HepG2 (cell line): Measurements from ENCODE around the gene PPP1R15B.

Experiments used
- ATF7 ChIP-seq, 2 experiments: fragments of 450-650 bp in 1 of 2; sonication (generic) in 1 of 2; formaldehyde crosslinking in 1 of 2; IDR thresholded peaks; 2 replicates each; pipeline versions ENCODE4 v1.4.0 to v1.6.1; 2016 to 2020; ENCODE audit warnings: antibody characterized with exemption in 1 of 2, mild to moderate bottlenecking in 1 of 2, missing genetic modification reagents in 1 of 2
- EED ChIP-seq: sonication (generic); formaldehyde crosslinking; IDR thresholded peaks from 2 replicates; pipeline ENCODE4 v1.5.0; 2020; ENCODE audit warnings: mild to moderate bottlenecking, missing genetic modification reagents
- EP300 ChIP-seq, 3 experiments: sonication (generic) in 1 of 3; formaldehyde crosslinking in 1 of 3; IDR thresholded peaks; 2 replicates each; pipeline versions ENCODE4 v1.5.1 to v1.6.1; 2011 to 2020; ENCODE audit warnings: low read depth in 2 of 3, low read length in 2 of 3, borderline replicate concordance in 1 of 3, improper control_type of control experiment in 1 of 3, mild to moderate bottlenecking in 1 of 3, missing genetic modification reagents in 1 of 3, moderate library complexity in 1 of 3
- EZH2 ChIP-seq: conservative IDR thresholded peaks from 2 replicates; pipeline ENCODE4 v1.6.1; 2012; ENCODE audit warnings: mild to moderate bottlenecking, low read depth, low read length, moderate library complexity
- ISX ChIP-seq: sonication (generic); formaldehyde crosslinking; conservative IDR thresholded peaks from 2 replicates; pipeline ENCODE4 v1.5.0; 2020; ENCODE audit warnings: missing genetic modification reagents
- KAT7 ChIP-seq: IDR thresholded peaks from 2 replicates; pipeline ENCODE4 v1.6.1; 2018; ENCODE audit warnings: borderline replicate concordance, missing compliant biosample characterization
- KLF9 ChIP-seq: IDR thresholded peaks from 2 replicates; pipeline ENCODE4 v1.6.1; 2016; ENCODE audit warnings: low read depth
- SALL2 ChIP-seq: sonication (generic); formaldehyde crosslinking; IDR thresholded peaks from 2 replicates; pipeline ENCODE4 v1.8.1; 2023; ENCODE audit warnings: mild to moderate bottlenecking, missing genetic modification reagents, inconsistent platforms
- SOX6 ChIP-seq, 2 experiments: fragments of 450-650 bp in 1 of 2; sonication (generic) in 1 of 2; formaldehyde crosslinking in 1 of 2; IDR thresholded peaks; 2 replicates each; pipeline versions ENCODE4 v1.4.0 to v1.6.1; 2017 to 2020; ENCODE audit warnings: antibody characterized with exemption in 1 of 2, mild to moderate bottlenecking in 1 of 2, missing genetic modification reagents in 1 of 2
- STAT5B ChIP-seq: sonication (generic); formaldehyde crosslinking; IDR thresholded peaks from 2 replicates; pipeline ENCODE4 v1.4.0; 2020; ENCODE audit warnings: missing genetic modification reagents
- ZNF629 ChIP-seq: sonication (generic); formaldehyde crosslinking; conservative IDR thresholded peaks from 2 replicates; pipeline ENCODE4 v1.5.0; 2020; ENCODE audit warnings: missing genetic modification reagents
- ZZZ3 ChIP-seq: sonication (generic); formaldehyde crosslinking; IDR thresholded peaks from 2 replicates; pipeline ENCODE4 v1.4.0; 2020; ENCODE audit warnings: missing genetic modification reagents, mild to moderate bottlenecking, borderline replicate concordance
- TF ChIP-seq, protein P1 (sequence below), 2 experiments: IDR thresholded peaks; 2 replicates each; pipeline ENCODE4 v1.6.1; 2011 to 2012; ENCODE audit warnings: low read length in 2 of 2, borderline replicate concordance in 1 of 2, low read depth in 1 of 2, mild to moderate bottlenecking in 1 of 2, moderate library complexity in 1 of 2
- TF ChIP-seq, protein P2 (sequence below): IDR thresholded peaks from 2 replicates; pipeline ENCODE4 v1.6.1; 2012; ENCODE audit warnings: inconsistent platforms

DNA sequence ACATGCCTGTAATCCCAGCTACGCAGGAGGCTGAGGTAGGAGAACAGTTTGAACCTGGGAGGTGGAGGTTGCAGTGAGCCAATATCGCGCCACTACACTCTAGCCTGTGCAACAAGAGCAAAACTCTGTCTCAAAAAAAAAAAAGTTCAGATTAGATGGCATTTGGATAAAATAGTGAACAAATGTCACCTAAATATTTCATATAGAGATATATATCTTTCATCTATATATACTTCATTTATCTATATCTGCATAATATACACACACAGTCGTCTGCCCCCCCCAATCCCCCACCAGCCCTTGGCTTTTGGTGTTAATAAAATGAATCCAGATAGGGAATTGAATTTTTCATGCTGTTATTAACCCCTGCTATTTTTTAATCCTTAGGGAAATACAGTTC is 5.0 kb downstream of the PPP1R15B start:
- TF ChIP-seq STAT5B (CRISPR knock-in tag) = no peak
- TF ChIP-seq, protein P1, sequence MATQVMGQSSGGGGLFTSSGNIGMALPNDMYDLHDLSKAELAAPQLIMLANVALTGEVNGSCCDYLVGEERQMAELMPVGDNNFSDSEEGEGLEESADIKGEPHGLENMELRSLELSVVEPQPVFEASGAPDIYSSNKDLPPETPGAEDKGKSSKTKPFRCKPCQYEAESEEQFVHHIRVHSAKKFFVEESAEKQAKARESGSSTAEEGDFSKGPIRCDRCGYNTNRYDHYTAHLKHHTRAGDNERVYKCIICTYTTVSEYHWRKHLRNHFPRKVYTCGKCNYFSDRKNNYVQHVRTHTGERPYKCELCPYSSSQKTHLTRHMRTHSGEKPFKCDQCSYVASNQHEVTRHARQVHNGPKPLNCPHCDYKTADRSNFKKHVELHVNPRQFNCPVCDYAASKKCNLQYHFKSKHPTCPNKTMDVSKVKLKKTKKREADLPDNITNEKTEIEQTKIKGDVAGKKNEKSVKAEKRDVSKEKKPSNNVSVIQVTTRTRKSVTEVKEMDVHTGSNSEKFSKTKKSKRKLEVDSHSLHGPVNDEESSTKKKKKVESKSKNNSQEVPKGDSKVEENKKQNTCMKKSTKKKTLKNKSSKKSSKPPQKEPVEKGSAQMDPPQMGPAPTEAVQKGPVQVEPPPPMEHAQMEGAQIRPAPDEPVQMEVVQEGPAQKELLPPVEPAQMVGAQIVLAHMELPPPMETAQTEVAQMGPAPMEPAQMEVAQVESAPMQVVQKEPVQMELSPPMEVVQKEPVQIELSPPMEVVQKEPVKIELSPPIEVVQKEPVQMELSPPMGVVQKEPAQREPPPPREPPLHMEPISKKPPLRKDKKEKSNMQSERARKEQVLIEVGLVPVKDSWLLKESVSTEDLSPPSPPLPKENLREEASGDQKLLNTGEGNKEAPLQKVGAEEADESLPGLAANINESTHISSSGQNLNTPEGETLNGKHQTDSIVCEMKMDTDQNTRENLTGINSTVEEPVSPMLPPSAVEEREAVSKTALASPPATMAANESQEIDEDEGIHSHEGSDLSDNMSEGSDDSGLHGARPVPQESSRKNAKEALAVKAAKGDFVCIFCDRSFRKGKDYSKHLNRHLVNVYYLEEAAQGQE (IDR thresholded peaks at IDR 0.05; ENCODE audit: borderline replicate concordance in 1 of 2, low read depth in 1 of 2, low read length in 2 of 2) = no peak
- TF ChIP-seq ATF7 (IDR thresholded peaks at IDR 0.05) = no peak
- no peak for TF ChIP-seq ATF7 (CRISPR knock-in tag; IDR thresholded peaks at IDR 0.05)
- TF ChIP-seq, protein P2, sequence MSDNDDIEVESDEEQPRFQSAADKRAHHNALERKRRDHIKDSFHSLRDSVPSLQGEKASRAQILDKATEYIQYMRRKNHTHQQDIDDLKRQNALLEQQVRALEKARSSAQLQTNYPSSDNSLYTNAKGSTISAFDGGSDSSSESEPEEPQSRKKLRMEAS = no peak
- no peak for TF ChIP-seq KAT7 (CRISPR knock-in tag)
- TF ChIP-seq EED (CRISPR knock-in tag) = no peak
- TF ChIP-seq ZZZ3 (CRISPR knock-in tag) = no peak
- no peak for TF ChIP-seq ZNF629
- TF ChIP-seq SALL2 (CRISPR knock-in tag) = no peak
- TF ChIP-seq EP300 (IDR thresholded peaks at IDR 0.05; ENCODE audit: low read depth in 2 of 2, low read length in 2 of 2) = no peak
- no peak for TF ChIP-seq EP300 (CRISPR knock-in tag; IDR thresholded peaks at IDR 0.05; ENCODE audit: borderline replicate concordance)
- no peak for TF ChIP-seq SOX6 (IDR thresholded peaks at IDR 0.05)
- TF ChIP-seq SOX6 (CRISPR knock-in tag; IDR thresholded peaks at IDR 0.05) = no peak
- no peak for TF ChIP-seq KLF9 (CRISPR knock-in tag)
- TF ChIP-seq EZH2 = no peak
- no peak for TF ChIP-seq ISX (CRISPR knock-in tag)
